Smooth muscle cell (in vitro differentiated cells): ENCODE results near the gene TWIST2. TPM values are rescaled to one million over a fixed set of nuclear protein-coding genes. Genes with fewer than 3 reads are reported as not detected.

ENCODE experiments used
- DNase-seq: peaks from one replicate; lab custom pipeline; 2025; ENCODE audit not compliant: unreplicated experiment; lab: John Stamatoyannopoulos, UW
- H2AFZ ChIP-seq: fragments of 200-600 bp; sonication (generic); 2 replicates; pipeline ENCODE4 v1.6.0; 2016; ENCODE audit warnings: antibody characterized with exemption, low read depth, mild to moderate bottlenecking
- H3F3A ChIP-seq: fragments of 200-600 bp; sonication (generic); 2 replicates; pipeline ENCODE4 v1.6.0; 2017; ENCODE audit warnings: antibody characterized with exemption, low read depth
- H3K27ac ChIP-seq: fragments of 200-600 bp; sonication (generic); 2 replicates; pipeline ENCODE4 v1.5.1; 2016; ENCODE audit warnings: low read depth, mild to moderate bottlenecking
- H3K27me3 ChIP-seq: fragments of 200-600 bp; sonication (generic); 2 replicates; pipeline ENCODE4 v1.6.1; 2016; ENCODE audit warnings: low read depth, mild to moderate bottlenecking
- H3K36me3 ChIP-seq: fragments of 200-600 bp; sonication (generic); 2 replicates; pipeline ENCODE4 v1.5.1; 2016; ENCODE audit warnings: low read depth
- H3K4me1 ChIP-seq: fragments of 200-600 bp; sonication (generic); 2 replicates; pipeline ENCODE4 v1.5.1; 2016; ENCODE audit warnings: low read depth
- H3K4me2 ChIP-seq: fragments of 200-600 bp; sonication (generic); 2 replicates; pipeline ENCODE4 v1.6.0; 2016; ENCODE audit warnings: mild to moderate bottlenecking
- H3K4me3 ChIP-seq: fragments of 200-600 bp; sonication (generic); 2 replicates; pipeline ENCODE4 v1.5.1; 2016; ENCODE audit warnings: mild to moderate bottlenecking
- H3K79me2 ChIP-seq: fragments of 200-600 bp; sonication (generic); 2 replicates; pipeline ENCODE4 v1.6.0; 2016; ENCODE audit warnings: low read depth, mild to moderate bottlenecking
- H3K9ac ChIP-seq: fragments of 200-600 bp; sonication (generic); 2 replicates; pipeline ENCODE4 v1.6.0; 2016; ENCODE audit warnings: low read depth
- H3K9me3 ChIP-seq: fragments of 200-600 bp; sonication (generic); replicated peaks from 2 replicates; pipeline ENCODE4 v1.5.1; 2016; ENCODE audit warnings: low read depth
- H4K20me1 ChIP-seq: fragments of 200-600 bp; sonication (generic); 2 replicates; pipeline ENCODE4 v1.6.0; 2016; ENCODE audit warnings: low read depth
- CTCF ChIP-seq: fragments of 200-600 bp; sonication (generic); IDR thresholded peaks from 2 replicates; pipeline ENCODE4 v1.5.1; 2017; ENCODE audit warnings: borderline replicate concordance, mild to moderate bottlenecking, antibody characterized with exemption; ENCODE audit not compliant: insufficient read depth, poor library complexity, severe bottlenecking
- WGBS: methylation state at CpG from one replicate; pipeline ENCODE4 v1.1.7; 2016; ENCODE audit warnings: low lambda C conversion rate; 5-methylcytosine and 5-hydroxymethylcytosine counted together
- polyA plus RNA-seq: library from polyadenylated mRNA; unstranded; fragments of >200 nt; fragmentation: Nextera tagmentation; extraction: Ambion mirVana; gene quantifications from 2 replicates; pipeline ENCODE4 v1.2.1, GENCODE V29; 2016
- total RNA-seq: library from RNA; depleted of rRNA; stranded (reverse); fragments of >200 nt; gene quantifications from 2 replicates; pipeline ENCODE4 v1.2.3, GENCODE V29; 2014

The TWIST2 gene
- total and polyA plus RNA-seq, 2 experiments from 2014 or later, result 1.0 to 2.4 TPM

GRCh38 chr2:238872628-238873380, 24.9 kb downstream of the TWIST2 start:
- Histone ChIP-seq H3K4me3 (no peak overlapping the region), H3K4me2 (no peak overlapping the region), H3K79me2 (no peaks in the 10 kb centered on the region), H4K20me1 (no peaks in the 10 kb centered on the region), H2AFZ (no peak overlapping the region), H3K9me3 (no peaks in the 10 kb centered on the region), H3K27ac (no peak overlapping the region), H3K4me1 (no peaks in the 10 kb centered on the region), H3K9ac (no peak overlapping the region), H3K36me3 (no peaks in the 10 kb centered on the region), H3F3A (no peaks in the 10 kb centered on the region), H3K27me3 (no peaks in the 10 kb centered on the region)
- no peak for TF ChIP-seq CTCF
- DNase-seq, result no peak
- WGBS, result 87% methylated on average over 13 of the region's 13 CpGs

DNA sequence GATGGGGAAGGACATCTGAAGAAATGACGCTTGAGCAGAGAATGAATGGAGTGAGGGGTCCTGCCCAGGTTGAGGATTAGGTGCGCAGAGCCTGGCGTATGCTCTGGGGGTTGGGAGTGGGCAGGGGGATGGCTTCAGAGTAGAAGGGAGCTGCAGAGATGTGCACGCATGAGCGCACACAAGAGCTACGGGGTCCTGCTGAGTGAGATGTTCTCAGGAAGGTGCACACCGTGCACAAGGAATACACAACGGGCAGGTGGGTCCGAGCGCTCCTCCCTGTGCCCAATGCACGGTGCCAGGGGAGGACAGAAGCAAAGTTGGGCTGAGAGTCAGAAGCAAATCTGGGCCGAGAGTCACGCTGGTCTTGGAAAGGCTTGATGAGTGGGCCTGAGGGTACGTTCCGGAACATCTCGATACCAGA, 25.5 kb downstream of the TWIST2 start:
- no peaks in the 10 kb centered on the region for H3K9me3 ChIP-seq
- no peaks in the 10 kb centered on the region for H3K27me3 ChIP-seq
- 95% methylated on average over 16 of the region's 16 CpGs for WGBS
- no peaks in the 10 kb centered on the region for H4K20me1 ChIP-seq
- H3K4me3 ChIP-seq, result no peak overlapping the region
- no peaks in the 10 kb centered on the region for H3K4me1 ChIP-seq
- H3K36me3 ChIP-seq, result no peaks in the 10 kb centered on the region
- no peak for DNase-seq
- no peaks in the 10 kb centered on the region for H3K79me2 ChIP-seq
- H3K4me2 ChIP-seq, result no peak overlapping the region
- H2AFZ ChIP-seq, result no peak overlapping the region
- no peaks in the 10 kb centered on the region for H3F3A ChIP-seq
- TF ChIP-seq CTCF, result no peak
- H3K9ac ChIP-seq, result no peak overlapping the region
- H3K27ac ChIP-seq, result no peak overlapping the region

DNA sequence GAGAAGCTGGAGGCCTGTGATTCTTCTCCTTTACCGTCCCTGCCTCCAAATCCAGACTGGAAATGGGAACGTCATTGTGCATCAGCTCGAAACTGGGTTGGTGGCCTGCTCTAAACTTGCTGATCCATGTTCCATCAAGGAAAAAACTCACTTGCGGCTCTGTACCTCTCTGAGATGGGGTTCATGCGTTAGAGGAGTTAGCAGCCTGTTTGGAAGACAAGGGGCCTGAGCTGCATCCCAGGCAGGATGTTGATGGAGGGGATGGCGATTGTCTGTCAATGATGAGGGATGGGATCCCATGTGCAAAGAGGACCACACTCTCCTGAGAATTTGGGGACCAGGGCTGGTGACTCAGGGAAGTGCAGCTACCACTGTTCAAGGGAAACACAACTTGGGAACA, 26.0 kb downstream of the TWIST2 start:
- no peak overlapping the region for H3K4me3 ChIP-seq
- no peak for TF ChIP-seq CTCF
- H3F3A ChIP-seq, result no peaks in the 10 kb centered on the region
- H3K27ac ChIP-seq, result no peak overlapping the region
- no peak overlapping the region for H3K4me2 ChIP-seq
- H3K36me3 ChIP-seq, result no peaks in the 10 kb centered on the region
- WGBS, result 92% methylated on average over 6 of the region's 6 CpGs
- H3K79me2 ChIP-seq, result no peaks in the 10 kb centered on the region
- H2AFZ ChIP-seq, result no peak overlapping the region
- no peaks in the 10 kb centered on the region for H3K4me1 ChIP-seq
- H3K27me3 ChIP-seq, result no peaks in the 10 kb centered on the region
- no peak overlapping the region for H3K9ac ChIP-seq
- H4K20me1 ChIP-seq, result no peaks in the 10 kb centered on the region
- DNase-seq, result no peak
- no peaks in the 10 kb centered on the region for H3K9me3 ChIP-seq
